HepG2 (cell line): ENCODE results near the gene SCFD1. TPM values are rescaled to one million over a fixed set of nuclear protein-coding genes. Genes with fewer than 3 reads are reported as not detected.
A peak's percentile ranks its signal among the peaks of the same experiment; 100 is the strongest.

ENCODE experiments used
- ATAC-seq: fragments of 200-7000 bp; cut with Tn5 transposase; 3 replicates; pipeline ENCODE4 v1.9.1; 2020; ENCODE audit warnings: mild to moderate bottlenecking, moderate library complexity
- BruUV-seq: library from RNA; stranded (reverse); fragments of 400-500 nt; replicated peaks from 2 replicates; lab custom pipeline; 2021; lab: Mats Ljungman, UMichigan
- CTCF ChIA-PET: fragments of 300-600 bp; formaldehyde crosslinking; extraction: SDS; loops from one replicate; lab custom pipeline; 2021; ENCODE audit warnings: low total read pairs, inconsistent platforms, low intra/inter-chr PET ratio; lab: Yijun Ruan, JAX
- POLR2A ChIA-PET: fragments of 350-600 bp; sonication (Branson Sonifier 250); formaldehyde crosslinking; loops from one replicate; lab custom pipeline; 2020; ENCODE audit warnings: antibody characterized with exemption, inconsistent platforms; lab: Yijun Ruan, JAX
- DNase-seq: peaks from one replicate; pipeline ENCODE4 v3.0.0-alpha.2; 2015; ENCODE audit warnings: low spot score
- FAIRE-seq: peaks from 3 replicates; lab custom pipeline; 2011; peaks lifted over from hg19 to GRCh38; lab: Jason Lieb, UNC
- H2AFZ ChIP-seq: one replicate; pipeline ENCODE4 v1.6.1; 2011; ENCODE audit warnings: low read length, inconsistent platforms
- H3K27ac ChIP-seq: fragments of 300-600 bp; 3 replicates; pipeline ENCODE4 v1.8.0; 2011; ENCODE audit warnings: mixed run types, mild to moderate bottlenecking, mixed read lengths, low read length, inconsistent platforms; ENCODE audit not compliant: insufficient read depth; ENCODE audit errors: extremely low read length
- H3K27me3 ChIP-seq, 2 experiments: fragments of 200-600 bp in 1 of 2; 2 replicates in 1 of 2; 3 replicates in 1 of 2; pipeline versions ENCODE4 v1.6.0 to v1.8.0; 2011; ENCODE audit warnings: low read length in 2 of 2, mild to moderate bottlenecking in 2 of 2, moderate library complexity in 2 of 2, inconsistent platforms in 1 of 2; ENCODE audit not compliant: insufficient read depth in 2 of 2, control insufficient read depth in 1 of 2
- H3K36me3 ChIP-seq, 2 experiments: fragments of 200-600 bp in 1 of 2; replicated peaks in 1 of 2; 2 replicates in 1 of 2; 3 replicates in 1 of 2; pipeline versions ENCODE4 v1.5.1 to v1.8.0; 2011; ENCODE audit warnings: low read length in 2 of 2, inconsistent platforms in 1 of 2; ENCODE audit not compliant: insufficient read depth in 2 of 2, control insufficient read depth in 1 of 2
- H3K4me1 ChIP-seq: 2 replicates; pipeline ENCODE4 v1.5.1; 2012; ENCODE audit warnings: low read length, inconsistent platforms; ENCODE audit not compliant: insufficient read depth
- H3K4me2 ChIP-seq: 2 replicates; pipeline ENCODE4 v1.6.0; 2011; ENCODE audit warnings: low read depth, low read length, inconsistent platforms
- H3K4me3 ChIP-seq, 3 experiments: fragments of 200-600 bp in 1 of 3; sonication (generic), shearing (Covaris generic) in 1 of 3; replicated peaks in 1 of 3; 2 replicates each; pipeline ENCODE4 v1.5.1; 2011 to 2016; ENCODE audit warnings: low read length in 3 of 3, inconsistent platforms in 2 of 3, low read depth in 2 of 3, mild to moderate bottlenecking in 2 of 3, control low read depth in 1 of 3, mixed read lengths in 1 of 3; ENCODE audit not compliant: insufficient read depth in 1 of 3
- H3K79me2 ChIP-seq: one replicate; pipeline ENCODE4 v1.6.1; 2011; ENCODE audit warnings: low read length, inconsistent platforms; ENCODE audit not compliant: insufficient read depth
- H3K9ac ChIP-seq: 2 replicates; pipeline ENCODE4 v1.6.0; 2011; ENCODE audit warnings: mild to moderate bottlenecking, low read depth, low read length, inconsistent platforms; ENCODE audit not compliant: insufficient read depth
- H3K9me3 ChIP-seq: 2 replicates; pipeline ENCODE4 v1.5.1; 2012; ENCODE audit warnings: mild to moderate bottlenecking, low read length
- H4K20me1 ChIP-seq: 2 replicates; pipeline ENCODE4 v1.6.0; 2011; ENCODE audit warnings: inconsistent platforms, mild to moderate bottlenecking, low read length, moderate library complexity; ENCODE audit not compliant: insufficient read depth
- ARID3A ChIP-seq: IDR thresholded peaks from 2 replicates; pipeline ENCODE4 v1.6.1; 2012; ENCODE audit warnings: low read depth, low read length, improper control_type of control experiment
- CEBPG ChIP-seq: IDR thresholded peaks from 2 replicates; pipeline ENCODE4 v1.6.1; 2016
- KAT8 ChIP-seq: IDR thresholded peaks from 2 replicates; pipeline ENCODE4 v1.6.1; 2016; ENCODE audit warnings: missing genetic modification reagents, missing compliant biosample characterization
- PBX3 ChIP-seq: sonication (generic); formaldehyde crosslinking; IDR thresholded peaks from 2 replicates; pipeline ENCODE4 v1.8.1; 2023; ENCODE audit warnings: missing genetic modification reagents, inconsistent platforms, borderline replicate concordance
- RBM22 ChIP-seq: fragments of 200-400 bp; formaldehyde crosslinking; optimal IDR thresholded peaks from 2 replicates; pipeline ENCODE3; 2017; ENCODE audit warnings: mild to moderate bottlenecking, low read length, moderate library complexity
- TBL1XR1 ChIP-seq: fragments of 150-350 bp; IDR thresholded peaks from 2 replicates; pipeline ENCODE4 v1.6.1; 2014; ENCODE audit warnings: borderline replicate concordance, low read length; ENCODE audit not compliant: partially characterized antibody
- ZFP82 ChIP-seq: sonication (generic); formaldehyde crosslinking; IDR thresholded peaks from 2 replicates; pipeline ENCODE4 v1.5.1; 2020; ENCODE audit warnings: mild to moderate bottlenecking, missing genetic modification reagents, borderline replicate concordance
- ZNF205 ChIP-seq: IDR thresholded peaks from 2 replicates; pipeline ENCODE4 v1.6.1; 2018; ENCODE audit warnings: missing biosample characterization, missing genetic modification reagents
- ZNF232 ChIP-seq: sonication (generic); formaldehyde crosslinking; IDR thresholded peaks from 2 replicates; pipeline ENCODE4 v1.4.0; 2020; ENCODE audit warnings: missing genetic modification reagents, borderline replicate concordance
- ZNF782 ChIP-seq: sonication (generic); formaldehyde crosslinking; IDR thresholded peaks from 2 replicates; pipeline ENCODE4 v1.4.0; 2020; ENCODE audit warnings: missing genetic modification reagents, mild to moderate bottlenecking, borderline replicate concordance
- WGBS: methylation state at CpG from one replicate; pipeline ENCODE4 v1.1.6; 2017; ENCODE audit warnings: low lambda C conversion rate; 5-methylcytosine and 5-hydroxymethylcytosine counted together
- in situ Hi-C: cut with HindIII; loops from 2 replicates; pipeline ENCODE4 v1.10.0; 2017; ENCODE audit warnings: low pct_unique_long_range_greater_than_20kb; ENCODE audit not compliant: extremely low pct_ligation_motif_present
- intact Hi-C: fragments of 100-400 bp; cut with micrococcal nuclease; formaldehyde crosslinking; loops from one replicate; pipeline ENCODE4 v1.10.0; 2022; ENCODE audit not compliant: unreplicated experiment
- polyA plus RNA-seq, 8 experiments: library from polyadenylated mRNA; depleted of rRNA in 3 of 8; stranded (reverse) in 7 of 8; unstranded in 1 of 8; fragments of >200 nt; fragmentation: Illumina TruSeq in 4 of 8; extraction: Trizol in 4 of 8; gene quantifications; 2 replicates each; pipeline versions ENCODE4 v1.2.1 to v1.2.3, GENCODE V29; 2011 to 2016; ENCODE audit warnings: low read depth in 4 of 8, missing spikeins in 1 of 8, mixed read lengths in 1 of 8; ENCODE audit not compliant: insufficient read depth in 1 of 8
- total RNA-seq, 5 experiments: library from RNA; depleted of rRNA; stranded (reverse); fragments of >200 nt; fragmentation: Illumina TruSeq; extraction: Trizol; gene quantifications; 2 replicates each; pipeline ENCODE4 v1.2.3, GENCODE V29; 2016; ENCODE audit warnings: low read depth in 1 of 5
- TF ChIP-seq, protein P1 (sequence below): fragments of 450-650 bp; IDR thresholded peaks from 2 replicates; pipeline ENCODE4 v1.6.1; 2016

The SCFD1 gene
- total and polyA plus RNA-seq, 2 of the 13 experiments (the other 11 are each of a cell fraction or from before 2014, with no cell fraction given), result 235 to 256 TPM

DNA sequence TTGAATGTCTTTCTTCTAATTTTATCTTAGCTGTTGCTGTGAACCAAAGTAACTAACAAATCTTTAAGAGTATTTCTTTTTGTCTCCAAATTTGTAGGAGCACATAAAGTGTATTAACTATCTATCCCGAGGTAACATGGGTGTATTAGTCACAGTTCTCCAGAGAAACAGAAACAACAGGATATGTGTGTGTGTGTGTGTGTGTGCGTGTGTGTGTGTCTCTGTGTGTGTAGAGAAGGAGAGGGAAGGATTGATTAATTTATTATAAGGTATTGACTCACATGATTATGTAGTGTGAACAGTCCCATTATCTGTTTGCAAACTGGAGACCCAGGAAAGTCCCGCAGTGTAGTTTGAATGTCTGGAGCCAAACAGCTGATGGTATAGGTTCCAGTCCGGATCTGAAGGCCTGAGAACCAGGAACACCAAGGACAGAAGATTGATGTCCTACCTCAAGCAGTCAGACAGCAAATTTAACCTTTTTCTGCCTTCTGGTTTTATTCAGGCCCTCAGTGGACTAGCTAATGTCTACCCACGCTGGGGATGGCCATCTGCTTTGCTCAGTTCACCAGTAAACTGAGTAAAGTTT is 48.8 kb upstream of the SCFD1 start:
- Histone ChIP-seq H4K20me1 (peaks cover 19% of the 10 kb centered on the region), H3K4me1 (peaks cover 40% of the 10 kb centered on the region), H3K4me3 (no peak overlapping the region), H3K9ac (no peak overlapping the region), H2AFZ (no peak overlapping the region), H3K27ac (no peak overlapping the region), H3K79me2 (peaks cover 100% of the 10 kb centered on the region), H3K4me2 (no peak overlapping the region), H3K36me3 (0 out of 5 replicates have a peak, but pooled peaks cover 0 to 8% of the 10 kb centered on the region in 2 experiments)
- ChIA-PET POLR2A (no interaction called here), CTCF (no interaction called here)
- FAIRE-seq (no peak), ATAC-seq (no peak)
- 98% methylated on average over 5 of the region's 5 CpGs for WGBS
- in situ Hi-C loops, result no loop called here
- no peak for TF ChIP-seq CEBPG
- TF ChIP-seq ZNF232 (CRISPR knock-in tag), result no peak
- TF ChIP-seq RBM22, result peak; percentile 52
- no peak for TF ChIP-seq ZNF782 (CRISPR knock-in tag)
- TF ChIP-seq, protein P1, sequence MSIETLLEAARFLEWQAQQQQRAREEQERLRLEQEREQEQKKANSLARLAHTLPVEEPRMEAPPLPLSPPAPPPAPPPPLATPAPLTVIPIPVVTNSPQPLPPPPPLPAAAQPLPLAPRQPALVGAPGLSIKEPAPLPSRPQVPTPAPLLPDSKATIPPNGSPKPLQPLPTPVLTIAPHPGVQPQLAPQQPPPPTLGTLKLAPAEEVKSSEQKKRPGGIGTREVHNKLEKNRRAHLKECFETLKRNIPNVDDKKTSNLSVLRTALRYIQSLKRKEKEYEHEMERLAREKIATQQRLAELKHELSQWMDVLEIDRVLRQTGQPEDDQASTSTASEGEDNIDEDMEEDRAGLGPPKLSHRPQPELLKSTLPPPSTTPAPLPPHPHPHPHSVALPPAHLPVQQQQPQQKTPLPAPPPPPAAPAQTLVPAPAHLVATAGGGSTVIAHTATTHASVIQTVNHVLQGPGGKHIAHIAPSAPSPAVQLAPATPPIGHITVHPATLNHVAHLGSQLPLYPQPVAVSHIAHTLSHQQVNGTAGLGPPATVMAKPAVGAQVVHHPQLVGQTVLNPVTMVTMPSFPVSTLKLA, result no peak
- TF ChIP-seq KAT8 (CRISPR knock-in tag), result no peak
- no peak for TF ChIP-seq ZFP82 (CRISPR knock-in tag)
- 0 out of 2 replicates have a peak, but pooled peaks have one; percentile 33 for TF ChIP-seq ARID3A
- no peak for TF ChIP-seq ZNF205 (CRISPR knock-in tag)
- no peak for TF ChIP-seq PBX3 (CRISPR knock-in tag)
- TF ChIP-seq TBL1XR1, result no peak
- TF ChIP-seq, all 625 proteins: peak for 2
- H3K27me3 ChIP-seq, result no peaks in the 10 kb centered on the region
- BruUV-seq, result no TSS peak
- intact Hi-C loops, result no loop called here
- no peaks in the 10 kb centered on the region for H3K9me3 ChIP-seq
- no peak for DNase-seq
